ENCODE data around the gene CHCHD3.

- TF ChIP-seq CTCF (conservative IDR thresholded peaks at IDR 0.05; ENCODE audit: low read length), result no peak
- TF ChIP-seq EZH2phosphoT487 (IDR thresholded peaks at IDR 0.05; ENCODE audit: borderline replicate concordance), result no peak
These were observed 147.9 kb downstream of the CHCHD3 start for GRCh38 chr7:132934017-132934416.
